ENCODE measurements around the gene ACYP1.

DNA sequence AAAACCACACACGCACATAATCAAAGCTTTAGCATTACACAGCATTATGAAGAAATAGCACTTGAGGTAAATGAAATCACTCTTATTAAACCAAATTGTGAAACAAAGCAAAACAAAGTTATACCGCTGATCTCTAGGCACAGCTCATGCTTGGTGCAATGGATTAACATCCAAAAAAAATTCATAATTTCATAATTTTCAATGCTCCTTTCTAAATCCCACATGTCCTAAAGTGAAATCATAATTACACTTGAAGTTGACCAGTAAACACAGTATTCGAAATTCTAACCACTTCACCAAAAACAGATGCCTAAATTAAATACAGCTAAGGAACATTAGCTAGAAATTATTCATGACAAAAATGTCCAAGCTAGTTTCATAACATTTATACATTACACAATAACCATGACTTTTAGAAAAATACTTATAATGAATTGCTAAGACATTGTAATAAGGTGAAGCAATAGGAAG is 14.1 kb downstream of the ACYP1 start:
- TF ChIP-seq CTCF (IDR thresholded peaks at IDR 0.05; ENCODE audit: extremely low read depth in 1 of 2, insufficient read depth in 1 of 2, low read depth in 1 of 2, low read length in 2 of 2), result no peak
- TF ChIP-seq POLR2A (IDR thresholded peaks at IDR 0.05; ENCODE audit: low read depth, low read length), result no peak
- TF ChIP-seq POLR2AphosphoS5 (IDR thresholded peaks at IDR 0.05; ENCODE audit: insufficient read depth, low read depth, low read length), result no peak
- TF ChIP-seq EZH2 (IDR thresholded peaks at IDR 0.05; ENCODE audit: borderline replicate concordance, low read depth, low read length, severe bottlenecking), result no peak
- no peak for TF ChIP-seq FOS (IDR thresholded peaks at IDR 0.05; ENCODE audit: borderline replicate concordance, insufficient read depth, low read length)
- no peak for TF ChIP-seq JUN (IDR thresholded peaks at IDR 0.05; ENCODE audit: borderline replicate concordance, insufficient read depth, insufficient read length, low read depth)
- TF ChIP-seq MYC (IDR thresholded peaks at IDR 0.05; ENCODE audit: low read depth, low read length), result no peak
- TF ChIP-seq MAX (IDR thresholded peaks at IDR 0.05; ENCODE audit: insufficient read depth, insufficient read length), result no peak
- no peak for TF ChIP-seq GATA2 (IDR thresholded peaks at IDR 0.05; ENCODE audit: insufficient read depth, insufficient read length, low read depth, low read length)
